K562 (cell line): ENCODE data around the gene RCC1. TPM values are rescaled to one million over a fixed set of nuclear protein-coding genes. Genes with fewer than 3 reads are reported as not detected.

Experiments
- BCOR ChIP-seq: fragments of 450-650 bp; IDR thresholded peaks from 2 replicates; pipeline ENCODE4 v1.6.1; 2016
- EP400 ChIP-seq: fragments of 450-650 bp; IDR thresholded peaks from 2 replicates; pipeline ENCODE4 v1.6.1; 2017; ENCODE audit warnings: antibody characterized with exemption, mild to moderate bottlenecking, moderate library complexity
- IFI16 ChIP-seq: fragments of 250-450 bp; sonication (Bioruptor Pico); IDR thresholded peaks from 2 replicates; pipeline ENCODE4 v2.1.2; 2022; ENCODE audit warnings: mild to moderate bottlenecking, inconsistent platforms
- SIN3A ChIP-seq, 2 experiments: fragments of 150-350 bp in 1 of 2; IDR thresholded peaks; 2 replicates each; pipeline ENCODE4 v1.6.1; 2011 to 2016; ENCODE audit warnings: borderline replicate concordance in 2 of 2, low read depth in 2 of 2, low read length in 2 of 2, mild to moderate bottlenecking in 2 of 2, moderate library complexity in 2 of 2; ENCODE audit not compliant: control insufficient read depth in 1 of 2
- SREBF2 ChIP-seq: sonication (generic); formaldehyde crosslinking; IDR thresholded peaks from 2 replicates; pipeline ENCODE4 v1.4.0; 2020; ENCODE audit warnings: mild to moderate bottlenecking, missing genetic modification reagents
- polyA plus RNA-seq, 8 experiments: library from polyadenylated mRNA; depleted of rRNA in 4 of 8; stranded (reverse) in 5 of 8; unstranded in 3 of 8; fragments of >200 nt; fragmentation: Nextera tagmentation in 2 of 8; fragmentation: Illumina TruSeq in 1 of 8; extraction: Ambion mirVana in 2 of 8; extraction: Trizol in 1 of 8; gene quantifications; 2 replicates each; pipeline versions ENCODE4 v1.2.1 to v1.2.3, GENCODE V29; 2011 to 2014; ENCODE audit warnings: inconsistent platforms in 1 of 8, missing spikeins in 1 of 8
- total RNA-seq, 7 experiments: library from RNA; depleted of rRNA in 6 of 7; stranded (reverse); fragments of >200 nt in 6 of 7; fragmentation: Illumina TruSeq in 2 of 7; extraction: Trizol in 2 of 7; gene quantifications; 2 replicates each; pipeline versions ENCODE4 v1.2.1 to v1.2.3, GENCODE V29; 2011 to 2021; ENCODE audit warnings: low replicate concordance in 1 of 7
- TF ChIP-seq, protein P1 (sequence below): sonication (generic); formaldehyde crosslinking; IDR thresholded peaks from 2 replicates; pipeline ENCODE4 v1.4.0; 2020; ENCODE audit warnings: mild to moderate bottlenecking, missing genetic modification reagents
- TF ChIP-seq, protein P2 (sequence below): sonication (generic); formaldehyde crosslinking; IDR thresholded peaks from 2 replicates; pipeline ENCODE4 v1.8.1; 2023; ENCODE audit warnings: mild to moderate bottlenecking, missing genetic modification reagents, moderate library complexity
- TF ChIP-seq, protein P3 (sequence below): fragments of 250-450 bp; sonication (Bioruptor Pico); IDR thresholded peaks from 2 replicates; pipeline ENCODE4 v1.8.0; 2021; ENCODE audit warnings: borderline replicate concordance, mild to moderate bottlenecking, moderate library complexity; ENCODE audit not compliant: poor library complexity, severe bottlenecking

RCC1 gene
- total and polyA plus RNA-seq, 9 of the 15 experiments (the other 6 are each of a cell fraction or from before 2014, with no cell fraction given): 16.4 to 202 (median 107) TPM

DNA sequence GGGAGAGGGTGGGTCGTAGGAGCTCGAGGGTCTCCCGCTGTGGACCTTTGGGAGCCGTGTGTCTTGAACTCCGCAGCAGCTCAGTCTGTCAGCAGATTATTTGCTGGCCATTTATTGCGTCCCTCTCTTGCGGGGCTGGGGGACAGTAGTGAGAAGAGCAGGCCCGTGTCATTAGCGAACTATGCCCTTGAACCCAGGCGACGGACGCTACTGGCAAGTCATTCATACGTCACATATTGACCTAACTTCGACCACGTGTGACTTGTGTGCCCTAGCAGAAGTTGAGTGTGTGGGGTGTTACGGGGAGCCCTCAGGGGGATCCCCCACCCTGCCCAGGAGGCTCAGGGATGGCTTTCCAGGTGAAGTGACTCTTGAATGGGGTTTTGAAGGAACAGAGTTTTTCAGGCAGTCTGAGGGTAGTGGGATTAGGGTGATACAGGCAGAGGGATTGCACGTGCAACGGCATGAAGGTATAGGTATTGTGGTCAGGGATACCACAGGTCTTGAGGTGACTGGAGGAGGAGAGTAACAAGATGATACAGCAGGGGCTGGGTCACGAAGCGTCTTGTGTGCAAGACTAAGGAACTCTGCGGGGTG lies 13.0 kb downstream of the RCC1 start (continued):
- TF ChIP-seq, protein P1, sequence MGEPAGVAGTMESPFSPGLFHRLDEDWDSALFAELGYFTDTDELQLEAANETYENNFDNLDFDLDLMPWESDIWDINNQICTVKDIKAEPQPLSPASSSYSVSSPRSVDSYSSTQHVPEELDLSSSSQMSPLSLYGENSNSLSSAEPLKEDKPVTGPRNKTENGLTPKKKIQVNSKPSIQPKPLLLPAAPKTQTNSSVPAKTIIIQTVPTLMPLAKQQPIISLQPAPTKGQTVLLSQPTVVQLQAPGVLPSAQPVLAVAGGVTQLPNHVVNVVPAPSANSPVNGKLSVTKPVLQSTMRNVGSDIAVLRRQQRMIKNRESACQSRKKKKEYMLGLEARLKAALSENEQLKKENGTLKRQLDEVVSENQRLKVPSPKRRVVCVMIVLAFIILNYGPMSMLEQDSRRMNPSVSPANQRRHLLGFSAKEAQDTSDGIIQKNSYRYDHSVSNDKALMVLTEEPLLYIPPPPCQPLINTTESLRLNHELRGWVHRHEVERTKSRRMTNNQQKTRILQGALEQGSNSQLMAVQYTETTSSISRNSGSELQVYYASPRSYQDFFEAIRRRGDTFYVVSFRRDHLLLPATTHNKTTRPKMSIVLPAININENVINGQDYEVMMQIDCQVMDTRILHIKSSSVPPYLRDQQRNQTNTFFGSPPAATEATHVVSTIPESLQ: peak; percentile 94
- TF ChIP-seq BCOR (peak; percentile 30; the same call in 1 of the 2 replicates), SIN3A (IDR thresholded peaks at IDR 0.05; ENCODE audit: borderline replicate concordance in 2 of 2, control insufficient read depth in 1 of 2, low read depth in 2 of 2, low read length in 2 of 2) (peak in 1 of 2 experiments; percentile 66; a peak in 1 of 4 replicates), EP400 (peak; percentile 93), SREBF2 (CRISPR knock-in tag) (0 out of 2 replicates have a peak, but pooled peaks have one; percentile 88), IFI16 (CRISPR knock-in tag) (no peak; the same call in 1 of the 2 replicates)
- TF ChIP-seq, protein P2, sequence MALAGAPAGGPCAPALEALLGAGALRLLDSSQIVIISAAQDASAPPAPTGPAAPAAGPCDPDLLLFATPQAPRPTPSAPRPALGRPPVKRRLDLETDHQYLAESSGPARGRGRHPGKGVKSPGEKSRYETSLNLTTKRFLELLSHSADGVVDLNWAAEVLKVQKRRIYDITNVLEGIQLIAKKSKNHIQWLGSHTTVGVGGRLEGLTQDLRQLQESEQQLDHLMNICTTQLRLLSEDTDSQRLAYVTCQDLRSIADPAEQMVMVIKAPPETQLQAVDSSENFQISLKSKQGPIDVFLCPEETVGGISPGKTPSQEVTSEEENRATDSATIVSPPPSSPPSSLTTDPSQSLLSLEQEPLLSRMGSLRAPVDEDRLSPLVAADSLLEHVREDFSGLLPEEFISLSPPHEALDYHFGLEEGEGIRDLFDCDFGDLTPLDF (CRISPR knock-in tag): no peak
- TF ChIP-seq, protein P3, sequence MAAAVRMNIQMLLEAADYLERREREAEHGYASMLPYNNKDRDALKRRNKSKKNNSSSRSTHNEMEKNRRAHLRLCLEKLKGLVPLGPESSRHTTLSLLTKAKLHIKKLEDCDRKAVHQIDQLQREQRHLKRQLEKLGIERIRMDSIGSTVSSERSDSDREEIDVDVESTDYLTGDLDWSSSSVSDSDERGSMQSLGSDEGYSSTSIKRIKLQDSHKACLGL (CRISPR knock-in tag): no peak
